ENCODE results near the gene CFAP90. TPM values are rescaled to one million over a fixed set of nuclear protein-coding genes. Genes with fewer than 3 reads are reported as not detected.

The CFAP90 gene
- polyA plus RNA-seq, 1 of the 3 experiments (the other 2 are of a cell fraction): 0.10 TPM

DNA sequence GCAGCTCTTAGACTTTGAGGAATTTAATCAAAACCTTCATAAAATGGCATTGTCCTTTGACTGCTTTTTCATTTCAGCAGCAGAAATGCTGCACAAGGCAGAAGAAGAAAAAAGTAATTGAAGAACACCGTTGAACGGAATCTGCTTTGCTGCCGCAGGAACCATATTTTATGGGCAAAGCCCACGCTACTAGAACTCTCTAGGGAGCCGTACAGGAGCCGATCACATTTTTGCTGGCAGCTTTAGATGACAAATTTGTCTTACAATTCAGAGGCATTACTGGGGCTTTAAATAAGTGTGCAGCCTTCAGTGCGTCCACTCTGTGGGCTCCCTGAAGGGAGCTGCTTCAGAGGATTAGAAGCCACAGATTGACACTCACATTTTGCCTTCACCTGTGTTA lies 5.4 kb downstream of the CFAP90 start:
- WGBS (ENCODE audit: low lambda C conversion rate): 53% methylated on average over 7 of the region's 7 CpGs
- POLR2A ChIA-PET: no interaction called here
- Histone ChIP-seq H3F3A (replicated peaks; ENCODE audit: insufficient read depth) (no peaks in the 10 kb centered on the region), H3K4me2 (no peak overlapping the region), H3K36me3 (replicated peaks in 1 of 2; ENCODE audit: control insufficient read depth in 1 of 2, insufficient read depth in 2 of 2, low read length in 1 of 2) (no peaks in the 10 kb centered on the region), H3K4me3 (ENCODE audit: low read depth in 2 of 2, low read length in 1 of 2) (no peak overlapping the region), H3K9me3 (no peaks in the 10 kb centered on the region), H3K27me3 (ENCODE audit: insufficient read depth) (peaks cover 37% of the 10 kb centered on the region), H3K9me2 (no peaks in the 10 kb centered on the region), H4K20me1 (ENCODE audit: insufficient read depth) (no peaks in the 10 kb centered on the region), H3K4me1 (ENCODE audit: control insufficient read depth in 1 of 2, insufficient read depth in 2 of 2, low read depth in 1 of 2, low read length in 1 of 2) (peaks cover 0 to 6% of the 10 kb centered on the region in 2 experiments; a peak in 1 of 4 replicates), H3K9ac (no peak overlapping the region), H3K79me2 (ENCODE audit: insufficient read depth) (no peaks in the 10 kb centered on the region), H2AFZ (ENCODE audit: low read depth) (no peak overlapping the region), H3K27ac (ENCODE audit: low read depth in 2 of 2, low read length in 1 of 2) (no peak overlapping the region)
- no peak for TF ChIP-seq TCF12 (IDR thresholded peaks at IDR 0.05)
- TF ChIP-seq, protein P1, sequence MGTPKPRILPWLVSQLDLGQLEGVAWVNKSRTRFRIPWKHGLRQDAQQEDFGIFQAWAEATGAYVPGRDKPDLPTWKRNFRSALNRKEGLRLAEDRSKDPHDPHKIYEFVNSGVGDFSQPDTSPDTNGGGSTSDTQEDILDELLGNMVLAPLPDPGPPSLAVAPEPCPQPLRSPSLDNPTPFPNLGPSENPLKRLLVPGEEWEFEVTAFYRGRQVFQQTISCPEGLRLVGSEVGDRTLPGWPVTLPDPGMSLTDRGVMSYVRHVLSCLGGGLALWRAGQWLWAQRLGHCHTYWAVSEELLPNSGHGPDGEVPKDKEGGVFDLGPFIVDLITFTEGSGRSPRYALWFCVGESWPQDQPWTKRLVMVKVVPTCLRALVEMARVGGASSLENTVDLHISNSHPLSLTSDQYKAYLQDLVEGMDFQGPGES (IDR thresholded peaks at IDR 0.05; ENCODE audit: low read depth, low read length): no peak
- TF ChIP-seq SIN3A (IDR thresholded peaks at IDR 0.05; ENCODE audit: borderline replicate concordance, low read depth, low read length): no peak
- CTCF ChIA-PET: interaction anchor here (0.8 to 5.5 kb wide), 3 partner anchors 11 to 18 kb away, joined by 3 to 24 read pairs (median 9); no protein-coding TSS in a partner anchor
- no peak for DNase-seq

DNA sequence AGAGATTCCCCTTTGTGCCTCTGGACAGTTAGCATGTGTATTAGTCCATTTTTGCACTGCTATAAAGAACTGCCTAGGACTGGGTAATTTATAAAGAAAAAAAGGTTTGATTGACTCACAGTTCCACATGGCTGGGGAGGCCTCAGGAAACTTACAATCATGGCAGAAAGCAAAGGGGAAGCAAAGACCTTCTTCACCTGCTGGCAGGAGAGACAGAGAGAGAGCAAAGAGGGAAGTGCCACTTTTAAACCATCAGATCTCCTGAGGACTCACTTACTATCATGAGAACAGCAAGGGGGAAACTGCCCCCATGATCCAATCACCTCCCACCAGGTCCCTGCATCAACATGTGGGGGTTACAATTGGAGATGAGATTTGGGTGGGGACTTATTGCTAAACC lies 6.0 kb downstream of the CFAP90 start:
- Histone ChIP-seq H3K4me3 (ENCODE audit: low read depth in 2 of 2, low read length in 1 of 2) (no peak overlapping the region), H2AFZ (ENCODE audit: low read depth) (no peak overlapping the region), H3K79me2 (ENCODE audit: insufficient read depth) (no peaks in the 10 kb centered on the region), H3K4me1 (ENCODE audit: control insufficient read depth in 1 of 2, insufficient read depth in 2 of 2, low read depth in 1 of 2, low read length in 1 of 2) (peaks cover 0 to 5% of the 10 kb centered on the region in 2 experiments; a peak in 1 of 4 replicates), H3K9ac (no peak overlapping the region), H3K27ac (ENCODE audit: low read depth in 2 of 2, low read length in 1 of 2) (no peak overlapping the region), H3K4me2 (no peak overlapping the region), H4K20me1 (ENCODE audit: insufficient read depth) (no peaks in the 10 kb centered on the region), H3F3A (replicated peaks; ENCODE audit: insufficient read depth) (no peaks in the 10 kb centered on the region), H3K27me3 (ENCODE audit: insufficient read depth) (peaks cover 34% of the 10 kb centered on the region), H3K9me3 (no peaks in the 10 kb centered on the region), H3K9me2 (no peaks in the 10 kb centered on the region), H3K36me3 (replicated peaks in 1 of 2; ENCODE audit: control insufficient read depth in 1 of 2, insufficient read depth in 2 of 2, low read length in 1 of 2) (no peaks in the 10 kb centered on the region)
- TF ChIP-seq, protein P2, sequence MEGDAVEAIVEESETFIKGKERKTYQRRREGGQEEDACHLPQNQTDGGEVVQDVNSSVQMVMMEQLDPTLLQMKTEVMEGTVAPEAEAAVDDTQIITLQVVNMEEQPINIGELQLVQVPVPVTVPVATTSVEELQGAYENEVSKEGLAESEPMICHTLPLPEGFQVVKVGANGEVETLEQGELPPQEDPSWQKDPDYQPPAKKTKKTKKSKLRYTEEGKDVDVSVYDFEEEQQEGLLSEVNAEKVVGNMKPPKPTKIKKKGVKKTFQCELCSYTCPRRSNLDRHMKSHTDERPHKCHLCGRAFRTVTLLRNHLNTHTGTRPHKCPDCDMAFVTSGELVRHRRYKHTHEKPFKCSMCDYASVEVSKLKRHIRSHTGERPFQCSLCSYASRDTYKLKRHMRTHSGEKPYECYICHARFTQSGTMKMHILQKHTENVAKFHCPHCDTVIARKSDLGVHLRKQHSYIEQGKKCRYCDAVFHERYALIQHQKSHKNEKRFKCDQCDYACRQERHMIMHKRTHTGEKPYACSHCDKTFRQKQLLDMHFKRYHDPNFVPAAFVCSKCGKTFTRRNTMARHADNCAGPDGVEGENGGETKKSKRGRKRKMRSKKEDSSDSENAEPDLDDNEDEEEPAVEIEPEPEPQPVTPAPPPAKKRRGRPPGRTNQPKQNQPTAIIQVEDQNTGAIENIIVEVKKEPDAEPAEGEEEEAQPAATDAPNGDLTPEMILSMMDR (IDR thresholded peaks at IDR 0.05): no peak
- TF ChIP-seq ELF1 (IDR thresholded peaks at IDR 0.05) (no peak), TEAD4 (IDR thresholded peaks at IDR 0.05; ENCODE audit: borderline replicate concordance, insufficient read depth) (no peak), FOXM1 (IDR thresholded peaks at IDR 0.05; ENCODE audit: low read depth) (no peak), SMC3 (IDR thresholded peaks at IDR 0.05; ENCODE audit: low read depth, low read length) (no peak), GATA2 (CRISPR knock-in tag; IDR thresholded peaks at IDR 0.05) (no peak), MEF2A (IDR thresholded peaks at IDR 0.05; ENCODE audit: borderline replicate concordance, low read depth) (no peak), MXI1 (IDR thresholded peaks at IDR 0.05; ENCODE audit: low read depth, low read length) (no peak), EZH2phosphoT487 (IDR thresholded peaks at IDR 0.05; ENCODE audit: borderline replicate concordance, low read depth) (no peak)
- TF ChIP-seq, protein P3, sequence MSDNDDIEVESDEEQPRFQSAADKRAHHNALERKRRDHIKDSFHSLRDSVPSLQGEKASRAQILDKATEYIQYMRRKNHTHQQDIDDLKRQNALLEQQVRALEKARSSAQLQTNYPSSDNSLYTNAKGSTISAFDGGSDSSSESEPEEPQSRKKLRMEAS (IDR thresholded peaks at IDR 0.05; ENCODE audit: low read depth): no peak
- DNase-seq: no peak
- POLR2A ChIA-PET: no interaction called here
- CTCF ChIA-PET: interaction anchor here (1.3 to 5.5 kb wide), 3 partner anchors 12 to 17 kb away, joined by 4 to 24 read pairs (median 9); no protein-coding TSS in a partner anchor
